Skin of body (tissue), 3 donors: ENCODE measurements around the gene ZBTB20. TPM values are rescaled to one million over a fixed set of nuclear protein-coding genes. Genes with fewer than 3 reads are reported as not detected.

ENCODE experiments used
- DNase-seq: peaks from one replicate; lab custom pipeline; 2025; lab: John Stamatoyannopoulos, UW
- small RNA-seq: library from RNA; depleted of rRNA; stranded (forward); fragments of <200 nt; gene quantifications from one replicate; pipeline ENCODE3, GENCODE V24; 2014; ENCODE audit warnings: low replicate concordance
- total RNA-seq: library from RNA; depleted of rRNA; stranded (reverse); fragments of >200 nt; gene quantifications from one replicate; pipeline ENCODE4 v1.2.3, GENCODE V29; 2014

The ZBTB20 gene
- total RNA-seq, 1 donor from 2014 or later: 45.8 TPM

GRCh38 chr3:114299941-114300624, 847.0 kb downstream of the ZBTB20 start:
- no peak for DNase-seq

GRCh38 chr3:114299421-114299820, 847.7 kb downstream of the ZBTB20 start:
- DNase-seq: no peak

DNA sequence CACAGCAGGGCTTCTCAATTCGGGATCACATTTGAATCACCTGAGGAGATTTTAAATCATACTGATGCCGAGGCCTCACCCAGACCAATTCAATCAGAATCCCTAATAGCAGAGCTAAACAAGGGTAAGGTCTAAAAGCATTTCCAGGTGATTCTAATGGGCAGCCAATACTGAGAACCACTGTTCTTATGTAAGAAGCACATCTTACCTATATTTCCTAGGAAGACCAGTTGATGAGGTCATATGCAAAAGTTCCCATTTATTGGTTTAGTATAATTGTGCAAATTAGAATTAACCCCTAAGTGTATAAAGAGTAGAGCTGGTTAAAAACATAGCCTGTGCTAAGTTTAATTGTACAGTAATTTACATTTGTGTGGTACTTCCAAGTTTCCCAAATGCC, 851.1 kb downstream of the ZBTB20 start:
- DNase-seq: no peak

- no peak for DNase-seq
Observed at GRCh38 chr3:114294940-114295480, 852.1 kb downstream of the ZBTB20 start.

GRCh38 chr3:114293838-114294535, 853.1 kb downstream of the ZBTB20 start, which contains the start of gene TIGIT:
Gene TIGIT, plus strand, starts transcription at chr3:114294028. Its CDS starts 34 bp downstream, at chr3:114294062.
- DNase-seq: no peak

DNA sequence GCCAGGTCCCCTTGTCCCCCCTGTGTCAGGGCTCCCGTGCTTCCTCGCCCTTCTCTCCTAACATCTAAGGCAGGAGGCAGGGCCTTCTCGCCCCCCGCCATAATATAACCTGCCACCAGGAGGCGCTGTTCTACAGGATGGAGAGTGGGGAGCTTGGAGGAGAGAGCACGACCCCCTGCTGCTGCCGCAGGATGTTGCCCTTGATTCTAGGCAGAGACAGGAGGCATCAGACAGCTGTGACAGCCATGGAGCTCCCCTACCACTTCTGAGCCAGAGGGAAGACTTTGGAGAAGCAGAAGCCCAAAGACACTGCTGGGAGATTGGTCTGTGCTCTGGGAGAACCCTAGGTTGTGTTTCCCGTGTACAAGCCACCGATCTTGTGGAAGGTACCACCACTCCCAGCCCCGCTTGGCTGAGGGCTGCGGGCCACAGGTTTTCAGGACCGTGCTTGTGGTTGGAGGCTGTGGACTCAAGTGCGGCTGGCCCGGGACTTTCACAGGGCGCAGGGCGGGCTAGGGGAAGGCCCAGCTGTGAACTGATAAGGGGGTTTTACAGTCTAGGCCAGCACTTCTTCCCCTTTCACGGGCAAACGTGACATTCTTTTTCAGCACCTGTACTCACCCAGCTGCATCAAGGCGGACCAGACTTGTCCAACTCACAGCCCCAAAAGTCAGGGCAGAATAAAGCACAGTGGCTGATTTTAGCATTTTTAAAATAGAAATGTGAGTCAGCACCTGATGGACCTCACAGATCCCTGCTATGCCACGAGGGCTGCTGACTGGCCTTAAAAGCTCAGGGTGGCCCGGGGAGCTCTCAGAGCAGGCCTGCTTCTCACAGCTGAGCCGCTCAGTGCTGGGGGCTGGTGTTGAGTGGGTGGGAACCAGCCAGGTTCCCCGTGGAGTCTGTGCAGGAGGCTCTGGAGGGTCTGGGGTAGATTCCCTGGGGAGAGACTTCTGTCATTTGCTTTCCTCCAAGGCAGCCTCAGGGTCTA, 855.9 kb downstream of the ZBTB20 start:
- no peak for DNase-seq

DNA sequence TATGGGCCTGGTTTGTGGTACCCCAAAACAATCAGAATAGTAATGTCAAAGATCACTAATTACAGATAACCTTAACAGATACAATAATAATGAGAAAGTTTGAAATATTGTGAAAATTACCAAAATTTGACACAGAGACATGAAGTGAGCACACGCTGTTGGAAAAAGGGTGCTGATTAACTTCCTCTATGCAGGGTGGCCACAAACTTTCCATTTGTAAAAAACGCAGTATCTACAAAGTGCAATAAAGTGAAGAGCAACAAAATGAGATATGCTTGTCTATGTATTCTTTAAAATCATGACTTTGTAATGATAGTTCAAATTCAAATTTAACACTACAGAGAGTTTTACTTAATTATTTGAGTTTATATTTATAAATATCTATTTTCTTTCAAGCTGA, 860.8 kb downstream of the ZBTB20 start:
- no peak for DNase-seq

GRCh38 chr3:114285648-114286230, 861.3 kb downstream of the ZBTB20 start:
- DNase-seq: no peak

- no peak for DNase-seq
Observed at GRCh38 chr3:114284644-114285043, 862.4 kb downstream of the ZBTB20 start.

Small RNA genes within 50 kb of the gene (small RNA-seq; reads per million reads assigned to genes)
- 0.14 reads per million for gene MIR4796
